Hepatocyte (in vitro differentiated cells): ENCODE measurements around the gene KRI1. TPM values are rescaled to one million over a fixed set of nuclear protein-coding genes. Genes with fewer than 3 reads are reported as not detected.

ENCODE experiments used
- DNase-seq: peaks from one replicate; pipeline ENCODE4 v3.0.0-alpha.2; 2016; ENCODE audit warnings: low spot score
- H2AFZ ChIP-seq: fragments of 200-600 bp; sonication (generic); 2 replicates; pipeline ENCODE4 v1.6.0; 2016; ENCODE audit warnings: antibody characterized with exemption, mild to moderate bottlenecking
- H3K27ac ChIP-seq: fragments of 200-600 bp; sonication (generic); 2 replicates; pipeline ENCODE4 v1.5.1; 2016; ENCODE audit warnings: mild to moderate bottlenecking
- H3K27me3 ChIP-seq: fragments of 200-600 bp; sonication (generic); 2 replicates; pipeline ENCODE4 v1.6.1; 2016
- H3K36me3 ChIP-seq: fragments of 200-600 bp; sonication (generic); replicated peaks from 2 replicates; pipeline ENCODE4 v1.5.1; 2016; ENCODE audit warnings: low read depth; ENCODE audit not compliant: insufficient read depth
- H3K4me1 ChIP-seq: fragments of 200-600 bp; sonication (generic); 2 replicates; pipeline ENCODE4 v1.5.1; 2016; ENCODE audit warnings: mild to moderate bottlenecking, moderate library complexity; ENCODE audit not compliant: insufficient read depth
- H3K4me2 ChIP-seq: fragments of 200-600 bp; sonication (generic); 2 replicates; pipeline ENCODE4 v1.6.0; 2016
- H3K4me3 ChIP-seq: fragments of 200-600 bp; sonication (generic); 2 replicates; pipeline ENCODE4 v1.5.1; 2016; ENCODE audit warnings: mild to moderate bottlenecking
- H3K79me2 ChIP-seq: fragments of 200-600 bp; sonication (generic); 2 replicates; pipeline ENCODE4 v1.6.0; 2017; ENCODE audit warnings: mild to moderate bottlenecking
- H3K9me2 ChIP-seq: fragments of 200-600 bp; sonication (generic); replicated peaks from 2 replicates; pipeline ENCODE4 v1.6.0; 2017; ENCODE audit warnings: mild to moderate bottlenecking; ENCODE audit not compliant: insufficient read depth
- H3K9me3 ChIP-seq: fragments of 200-600 bp; sonication (generic); 2 replicates; pipeline ENCODE4 v1.5.1; 2016; ENCODE audit warnings: low read depth, mild to moderate bottlenecking
- H4K20me1 ChIP-seq: fragments of 200-600 bp; sonication (generic); 2 replicates; pipeline ENCODE4 v1.6.0; 2016; ENCODE audit warnings: mild to moderate bottlenecking; ENCODE audit not compliant: insufficient read depth, poor library complexity, severe bottlenecking
- CTCF ChIP-seq: fragments of 200-600 bp; sonication (generic); IDR thresholded peaks from 2 replicates; pipeline ENCODE4 v1.5.1; 2016; ENCODE audit warnings: antibody characterized with exemption, mild to moderate bottlenecking; ENCODE audit not compliant: poor library complexity
- EZH2 ChIP-seq: fragments of 200-600 bp; sonication (generic); IDR thresholded peaks from 2 replicates; pipeline ENCODE4 v1.6.1; 2016; ENCODE audit warnings: antibody characterized with exemption, mild to moderate bottlenecking, borderline replicate concordance
- EZH2phosphoT487 ChIP-seq: fragments of 200-600 bp; sonication (generic); IDR thresholded peaks from one replicate; pipeline ENCODE4 v1.6.1; 2018; ENCODE audit warnings: antibody characterized with exemption, mild to moderate bottlenecking, low read depth, moderate library complexity; ENCODE audit not compliant: unreplicated experiment, severe bottlenecking
- WGBS: methylation state at CpG from one replicate; pipeline ENCODE4 v1.1.6; 2016; ENCODE audit warnings: low lambda C conversion rate; ENCODE audit errors: missing lambda C conversion rate; 5-methylcytosine and 5-hydroxymethylcytosine counted together
- polyA plus RNA-seq: library from polyadenylated mRNA; unstranded; fragments of >200 nt; fragmentation: Nextera tagmentation; extraction: Ambion mirVana; gene quantifications from 2 replicates; pipeline ENCODE4 v1.2.1, GENCODE V29; 2016
- total RNA-seq: library from RNA; depleted of rRNA; stranded (reverse); fragments of >200 nt; gene quantifications from 2 replicates; pipeline ENCODE4 v1.2.3, GENCODE V29; 2014

KRI1 gene
- total and polyA plus RNA-seq, 2 experiments from 2014 or later, result 7.8 to 18.3 TPM

- H3K79me2 ChIP-seq, result no peaks in the 10 kb centered on the region
- no peaks in the 10 kb centered on the region for H3K36me3 ChIP-seq
- no peak overlapping the region for H2AFZ ChIP-seq
- H4K20me1 ChIP-seq, result no peaks in the 10 kb centered on the region
- H3K4me2 ChIP-seq, result peak overlapping the region; percentile 74
- no peaks in the 10 kb centered on the region for H3K9me3 ChIP-seq
- no peaks in the 10 kb centered on the region for H3K9me2 ChIP-seq
- no peak overlapping the region for H3K4me3 ChIP-seq
- peaks cover 68% of the 10 kb centered on the region for H3K27me3 ChIP-seq
- 28% methylated on average over 26 of the region's 33 CpGs for WGBS
- no peak for TF ChIP-seq EZH2
- no peak for TF ChIP-seq EZH2phosphoT487
- DNase-seq, result no peak
- H3K4me1 ChIP-seq, result peaks cover 7% of the 10 kb centered on the region
- H3K27ac ChIP-seq, result no peak overlapping the region
Observed at GRCh38 chr19:10518444-10519361, 47.1 kb downstream of the KRI1 start.

GRCh38 chr19:10517760-10518443 is 47.9 kb downstream of the KRI1 start:
- WGBS, result 3% methylated on average over 16 of the region's 27 CpGs
- Histone ChIP-seq H2AFZ (peak overlapping the region; percentile 15), H4K20me1 (no peaks in the 10 kb centered on the region), H3K4me3 (no peak overlapping the region), H3K27me3 (peaks cover 76% of the 10 kb centered on the region), H3K9me3 (no peaks in the 10 kb centered on the region), H3K36me3 (no peaks in the 10 kb centered on the region), H3K4me2 (peak overlapping the region; percentile 74), H3K27ac (no peak overlapping the region), H3K79me2 (no peaks in the 10 kb centered on the region), H3K9me2 (no peaks in the 10 kb centered on the region), H3K4me1 (peaks cover 7% of the 10 kb centered on the region)
- TF ChIP-seq CTCF (no peak), EZH2phosphoT487 (peak; percentile 31)
- peak; percentile 19 for DNase-seq

GRCh38 chr19:10517361-10517759 is 48.5 kb downstream of the KRI1 start, which contains the start of gene S1PR5:
TSS of gene S1PR5 (minus strand) at chr19:10517447. CDS start at chr19:10515011, 2,436 bp downstream.
- Histone ChIP-seq H4K20me1 (no peaks in the 10 kb centered on the region), H2AFZ (peak within 1 kb of the TSS; percentile 15), H3K4me2 (peak within 1 kb of the TSS; percentile 74), H3K27me3 (peaks cover 82% of the 10 kb centered on the region), H3K4me3 (no peak within 1 kb of the TSS), H3K9me3 (no peaks in the 10 kb centered on the region), H3K27ac (no peak within 1 kb of the TSS), H3K9me2 (no peaks in the 10 kb centered on the region), H3K79me2 (no peaks in the 10 kb centered on the region), H3K36me3 (no peaks in the 10 kb centered on the region), H3K4me1 (peaks cover 7% of the 10 kb centered on the region)
- TF ChIP-seq CTCF (no peak), EZH2phosphoT487 (no peak), EZH2 (no peak)
- 2% methylated on average over 32 of the region's 39 CpGs for WGBS
- peak; percentile 26 for DNase-seq
